HG02970 (cell line): ENCODE measurements around the gene AS3MT.
"Not testable (repeated sequence)": the region's sequence is repeated elsewhere in the genome, so short reads cannot be mapped to it uniquely, and the experiment has no call there.

Experiments used
- ATAC-seq: cut with Tn5 transposase; IDR thresholded peaks from one replicate; pipeline ENCODE4 v1.9.1; 2021; ENCODE audit warnings: mild to moderate bottlenecking, moderate library complexity, moderate number of reproducible peaks; ENCODE audit not compliant: unreplicated experiment, low FRiP score

The AS3MT gene

GRCh38 chr10:102853237-102853636, 16.0 kb upstream of the AS3MT start:
- ATAC-seq, result not testable (repeated sequence)

GRCh38 chr10:102855731-102856436, 13.4 kb upstream of the AS3MT start:
- ATAC-seq, result not testable (repeated sequence)

GRCh38 chr10:102856758-102857424, 12.4 kb upstream of the AS3MT start:
- no peak for ATAC-seq

- no peak for ATAC-seq
These were observed 9.4 kb upstream of the AS3MT start for GRCh38 chr10:102859911-102860310.

- ATAC-seq, result no peak
These were observed 5.6 kb upstream of the AS3MT start for GRCh38 chr10:102863660-102864059.

GRCh38 chr10:102865620-102866019, 3.6 kb upstream of the AS3MT start:
- no peak for ATAC-seq

GRCh38 chr10:102868911-102869257, 386 bp upstream of the AS3MT start:
- ATAC-seq, result no peak

- ATAC-seq, result no peak
These were observed 951 bp downstream of the AS3MT start for GRCh38 chr10:102870221-102870620.

GRCh38 chr10:102872163-102872562, 2.9 kb downstream of the AS3MT start:
- ATAC-seq, result no peak

- no peak for ATAC-seq
These were observed 7.5 kb downstream of the AS3MT start for GRCh38 chr10:102876747-102877153.

- ATAC-seq, result no peak
These were observed 9.4 kb downstream of the AS3MT start for GRCh38 chr10:102878629-102879028.

GRCh38 chr10:102880256-102880655, 11.0 kb downstream of the AS3MT start:
- ATAC-seq, result no peak

- no peak for ATAC-seq
These were observed 18.8 kb downstream of the AS3MT start for GRCh38 chr10:102888048-102888447.

GRCh38 chr10:102894466-102895213, 25.4 kb downstream of the AS3MT start:
- no peak for ATAC-seq

GRCh38 chr10:102900006-102900405, 30.7 kb downstream of the AS3MT start:
- ATAC-seq, result no peak

GRCh38 chr10:102904346-102904745, 35.1 kb downstream of the AS3MT start:
- no peak for ATAC-seq

- ATAC-seq, result no peak
These were observed 37.2 kb downstream of the AS3MT start for GRCh38 chr10:102906507-102906906.

- ATAC-seq, result no peak
These were observed 45.5 kb downstream of the AS3MT start for GRCh38 chr10:102914781-102915180.

GRCh38 chr10:102916173-102916572, 46.9 kb downstream of the AS3MT start:
- no peak for ATAC-seq

GRCh38 chr10:102917314-102917961, 48.2 kb downstream of the AS3MT start:
- peak; percentile 36 for ATAC-seq
